NCI-H2196 treated with DMSO at 0.1 percent for 48 hours (cell line): ENCODE results near the gene RXFP3.
"Not testable (repeated sequence)": the region's sequence is repeated elsewhere in the genome, so short reads cannot be mapped to it uniquely, and the experiment has no call there.

Source experiments
- DNase-seq: peaks from one replicate; lab custom pipeline; 2025; ENCODE audit not compliant: unreplicated experiment; lab: John Stamatoyannopoulos, UW

The RXFP3 gene

GRCh38 chr5:33936381-33937016, at the start of gene RXFP3:
RXFP3 (plus strand) TSS chr5:33936386; CDS start chr5:33936741, 355 bp downstream.
- DNase-seq, result no peak

GRCh38 chr5:33887268-33887667, 48.9 kb upstream of the RXFP3 start:
- DNase-seq, result no peak

GRCh38 chr5:33888587-33888986, 47.6 kb upstream of the RXFP3 start:
- no peak for DNase-seq

GRCh38 chr5:33890131-33891032, 45.8 kb upstream of the RXFP3 start:
- DNase-seq, result no peak

GRCh38 chr5:33891446-33891787, 44.8 kb upstream of the RXFP3 start:
- no peak for DNase-seq

- no peak for DNase-seq
Observed at GRCh38 chr5:33891788-33892619, 44.2 kb upstream of the RXFP3 start, which contains the start of gene ADAMTS12. ADAMTS12 (minus strand) TSS chr5:33891990; CDS start chr5:33891856, 134 bp downstream.

GRCh38 chr5:33892620-33893137, 43.5 kb upstream of the RXFP3 start:
- no peak for DNase-seq

GRCh38 chr5:33894566-33894965, 41.6 kb upstream of the RXFP3 start:
- no peak for DNase-seq

- no peak for DNase-seq
Observed at GRCh38 chr5:33901156-33901555, 35.0 kb upstream of the RXFP3 start.

GRCh38 chr5:33903118-33903517, 33.1 kb upstream of the RXFP3 start:
- DNase-seq, result no peak

- DNase-seq, result no peak
Observed at GRCh38 chr5:33905381-33905780, 30.8 kb upstream of the RXFP3 start.

- DNase-seq, result not testable (repeated sequence)
Observed at GRCh38 chr5:33906248-33906647, 29.9 kb upstream of the RXFP3 start.

GRCh38 chr5:33914844-33915243, 21.3 kb upstream of the RXFP3 start:
- DNase-seq, result not testable (repeated sequence)

GRCh38 chr5:33921002-33921401, 15.2 kb upstream of the RXFP3 start:
- DNase-seq, result no peak

- no peak for DNase-seq
Observed at GRCh38 chr5:33925278-33925677, 10.9 kb upstream of the RXFP3 start.

- DNase-seq, result no peak
Observed at GRCh38 chr5:33927685-33928084, 8.5 kb upstream of the RXFP3 start.

- no peak for DNase-seq
Observed at GRCh38 chr5:33928283-33928682, 7.9 kb upstream of the RXFP3 start.

- no peak for DNase-seq
Observed at GRCh38 chr5:33929925-33930690, 6.1 kb upstream of the RXFP3 start.

GRCh38 chr5:33931136-33931535, 5.0 kb upstream of the RXFP3 start:
- DNase-seq, result no peak

GRCh38 chr5:33933723-33934169, 2.4 kb upstream of the RXFP3 start:
- DNase-seq, result no peak
